Lower leg skin (tissue), 4 donors: ENCODE results near the gene NPW. TPM values are rescaled to one million over a fixed set of nuclear protein-coding genes. Genes with fewer than 3 reads are reported as not detected.

ENCODE experiments used
- DNase-seq, 2 donors: peaks; one replicate each; pipeline ENCODE4 v3.0.0-alpha.2; 2019; ENCODE audit warnings: low spot score in 2 of 2
- H3K4me3 ChIP-seq: fragments of 200-600 bp; sonication (generic); 2 replicates; pipeline ENCODE4 v1.5.1; 2017; ENCODE audit warnings: mild to moderate bottlenecking, low read depth; ENCODE audit not compliant: poor library complexity, severe bottlenecking
- CTCF ChIP-seq, 3 donors: fragments of 450-650 bp; IDR thresholded peaks; one replicate each; pipeline ENCODE4 v1.5.1; 2016; ENCODE audit warnings: antibody characterized with exemption in 3 of 3, mild to moderate bottlenecking in 3 of 3, moderate library complexity in 2 of 3
- POLR2A ChIP-seq, 2 donors: fragments of 450-650 bp; IDR thresholded peaks; one replicate each; pipeline ENCODE4 v1.6.1; 2016 to 2017; ENCODE audit warnings: antibody characterized with exemption in 2 of 2, mild to moderate bottlenecking in 1 of 2, moderate library complexity in 1 of 2
- WGBS, 2 donors: methylation state at CpG; one replicate each; pipeline ENCODE4 v1.1.5; 2018; 5-methylcytosine and 5-hydroxymethylcytosine counted together
- intact Hi-C: fragments of 100-400 bp; cut with DNase I; formaldehyde crosslinking; loops from one replicate; pipeline ENCODE4 v1.15.0; 2023; ENCODE audit warnings: low total_unique reads
- total RNA-seq, 4 donors: library from RNA; depleted of rRNA; stranded (reverse); fragments of >200 nt; gene quantifications; one replicate each; pipeline ENCODE4 v1.1.0, GENCODE V29; 2016

NPW gene
- total RNA-seq, 4 donors from 2014 or later = 0.38 to 3.9 (median 1.6) TPM; not detected in 1

- 83 to 85% methylated on average over 10 of the region's 22 CpGs for WGBS, 2 donors
- H3K4me3 ChIP-seq = no peak overlapping the region
- DNase-seq = no peak
- intact Hi-C loops = no loop called here
- no peak for TF ChIP-seq CTCF (IDR thresholded peaks at IDR 0.05)
- TF ChIP-seq POLR2A (IDR thresholded peaks at IDR 0.05) = no peak
Observed at GRCh38 chr16:2042171-2042985, 22.8 kb downstream of the NPW start.

GRCh38 chr16:2042986-2043666 lies 23.5 kb downstream of the NPW start:
- DNase-seq = no peak
- no peak for TF ChIP-seq POLR2A (IDR thresholded peaks at IDR 0.05)
- no peak for TF ChIP-seq CTCF (IDR thresholded peaks at IDR 0.05)
- WGBS, 2 donors = 89 to 92% methylated on average over 7 to 11 of the region's 11 CpGs
- H3K4me3 ChIP-seq = no peak overlapping the region
- intact Hi-C loops = no loop called here

- 64 to 66% methylated on average over 18 to 25 of the region's 26 CpGs for WGBS, 2 donors
- no peak for DNase-seq
- intact Hi-C loops = no loop called here
- H3K4me3 ChIP-seq = no peak overlapping the region
- TF ChIP-seq CTCF (IDR thresholded peaks at IDR 0.05) = no peak
- no peak for TF ChIP-seq POLR2A (IDR thresholded peaks at IDR 0.05)
Observed at GRCh38 chr16:2043667-2044451, 24.3 kb downstream of the NPW start.

- no peak for DNase-seq
- H3K4me3 ChIP-seq = no peak overlapping the region
- intact Hi-C loops = no loop called here
- 81 to 87% methylated on average over 12 to 21 of the region's 22 CpGs for WGBS, 2 donors
- TF ChIP-seq POLR2A (IDR thresholded peaks at IDR 0.05) = no peak
- TF ChIP-seq CTCF (IDR thresholded peaks at IDR 0.05) = no peak
Observed at GRCh38 chr16:2044541-2044940, 25.0 kb downstream of the NPW start.

- intact Hi-C loops = no loop called here
- no peak for DNase-seq
- no peak overlapping the region for H3K4me3 ChIP-seq
- no peak for TF ChIP-seq CTCF (IDR thresholded peaks at IDR 0.05)
- TF ChIP-seq POLR2A (IDR thresholded peaks at IDR 0.05) = no peak
- WGBS, 2 donors = 89 to 91% methylated on average over 21 of the region's 21 CpGs
Observed at GRCh38 chr16:2045965-2046892, 26.6 kb downstream of the NPW start.
